GM13976 (cell line): Measurements from ENCODE around the gene GAGE12J.
"Not testable (repeated sequence)": the region's sequence is repeated elsewhere in the genome, so short reads cannot be mapped to it uniquely, and the experiment has no call there.

ENCODE experiments used
- DNase-seq: peaks from one replicate; pipeline ENCODE4 v3.0.0; 2012; ENCODE audit warnings: low spot score
- in situ Hi-C: fragments of 300-500 bp; cut with MboI; formaldehyde crosslinking; loops from one replicate; pipeline ENCODE4 v1.12.0; 2022; ENCODE audit warnings: low sequenced_read_pairs, mixed read lengths, inconsistent platforms; ENCODE audit not compliant: unreplicated experiment
- TF ChIP-seq, protein P1 (sequence below): IDR thresholded peaks from 2 replicates; pipeline ENCODE4 v1.5.1; 2012; ENCODE audit warnings: borderline replicate concordance, mild to moderate bottlenecking; ENCODE audit not compliant: insufficient read depth; ENCODE audit errors: extremely low read depth, missing control alignments, control extremely low read depth

Gene GAGE12J

GRCh38 chrX:49309401-49309981 is 12.3 kb upstream of the GAGE12J start:
- DNase-seq: no peak
- in situ Hi-C loops: no loop called here
- TF ChIP-seq, protein P1, sequence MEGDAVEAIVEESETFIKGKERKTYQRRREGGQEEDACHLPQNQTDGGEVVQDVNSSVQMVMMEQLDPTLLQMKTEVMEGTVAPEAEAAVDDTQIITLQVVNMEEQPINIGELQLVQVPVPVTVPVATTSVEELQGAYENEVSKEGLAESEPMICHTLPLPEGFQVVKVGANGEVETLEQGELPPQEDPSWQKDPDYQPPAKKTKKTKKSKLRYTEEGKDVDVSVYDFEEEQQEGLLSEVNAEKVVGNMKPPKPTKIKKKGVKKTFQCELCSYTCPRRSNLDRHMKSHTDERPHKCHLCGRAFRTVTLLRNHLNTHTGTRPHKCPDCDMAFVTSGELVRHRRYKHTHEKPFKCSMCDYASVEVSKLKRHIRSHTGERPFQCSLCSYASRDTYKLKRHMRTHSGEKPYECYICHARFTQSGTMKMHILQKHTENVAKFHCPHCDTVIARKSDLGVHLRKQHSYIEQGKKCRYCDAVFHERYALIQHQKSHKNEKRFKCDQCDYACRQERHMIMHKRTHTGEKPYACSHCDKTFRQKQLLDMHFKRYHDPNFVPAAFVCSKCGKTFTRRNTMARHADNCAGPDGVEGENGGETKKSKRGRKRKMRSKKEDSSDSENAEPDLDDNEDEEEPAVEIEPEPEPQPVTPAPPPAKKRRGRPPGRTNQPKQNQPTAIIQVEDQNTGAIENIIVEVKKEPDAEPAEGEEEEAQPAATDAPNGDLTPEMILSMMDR: no peak

DNA sequence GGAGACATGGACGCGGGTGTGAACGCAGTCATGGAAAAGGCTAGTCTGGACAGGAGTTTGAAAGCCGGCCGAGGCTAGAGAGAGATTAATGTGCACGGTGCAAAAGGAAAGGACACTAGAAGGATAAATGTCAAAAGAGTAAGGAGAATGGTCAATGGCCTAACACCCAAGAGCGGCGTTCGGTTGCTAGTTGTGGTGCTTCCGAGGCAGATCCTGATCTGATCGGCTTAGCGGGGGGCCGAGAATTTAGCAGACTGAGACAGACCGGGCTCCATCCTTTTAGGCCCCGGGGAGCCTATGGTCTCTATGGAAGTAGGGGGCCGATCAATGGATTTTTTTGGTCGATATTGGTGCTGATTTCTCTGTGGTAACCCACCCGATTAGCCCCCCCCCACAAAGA is 11.5 kb upstream of the GAGE12J start:
- no peak for DNase-seq
- TF ChIP-seq, protein P1: no peak
- in situ Hi-C loops: no loop called here

DNA sequence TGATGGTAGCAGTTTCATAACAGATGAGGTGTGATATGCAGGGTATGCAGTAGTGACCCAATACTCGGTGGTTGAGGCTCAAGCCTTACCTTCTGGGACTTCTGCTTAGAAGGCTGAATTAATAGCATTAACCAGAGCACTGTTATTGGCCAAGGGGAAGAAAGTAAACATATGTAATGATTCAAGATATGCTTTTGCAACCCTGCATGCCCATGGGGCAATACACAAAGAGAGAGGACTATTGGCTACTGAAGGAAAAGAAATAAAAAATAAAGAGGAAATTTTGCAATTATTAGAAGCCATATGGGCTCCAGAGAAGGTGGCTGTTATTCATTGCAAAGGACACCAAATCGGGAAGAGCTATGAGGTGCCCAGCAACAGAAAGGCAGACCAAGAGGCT is 9.7 kb upstream of the GAGE12J start:
- no peak for DNase-seq

DNA sequence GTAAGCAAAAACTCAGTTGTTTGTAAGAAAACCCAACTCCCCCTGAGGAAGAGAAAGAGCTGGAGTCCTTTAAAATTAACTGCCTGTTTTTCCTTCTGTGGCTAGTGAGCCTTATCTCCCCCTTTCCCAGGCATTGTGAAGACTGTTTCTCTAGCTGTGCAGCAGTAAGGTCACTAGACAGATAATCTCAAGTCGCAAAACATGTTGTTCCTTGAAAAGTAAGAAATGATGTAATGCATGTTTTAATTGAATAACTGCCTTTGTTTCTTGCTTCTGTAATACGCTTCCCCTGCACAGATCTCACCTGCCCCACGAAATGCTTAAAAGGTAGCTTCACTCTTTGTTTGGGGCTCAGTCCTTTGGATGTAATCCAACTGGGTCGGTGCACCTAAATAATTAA is 5.8 kb upstream of the GAGE12J start:
- TF ChIP-seq, protein P1: no peak
- DNase-seq: no peak
- in situ Hi-C loops: no loop called here

More for the DNA sequence above, 9.7 kb upstream of the GAGE12J start:
- TF ChIP-seq, protein P1: no peak
- in situ Hi-C loops: no loop called here

GRCh38 chrX:49322266-49322665 is 429 bp downstream of the GAGE12J start:
- in situ Hi-C loops, DNase-seq: not testable (repeated sequence)

DNA sequence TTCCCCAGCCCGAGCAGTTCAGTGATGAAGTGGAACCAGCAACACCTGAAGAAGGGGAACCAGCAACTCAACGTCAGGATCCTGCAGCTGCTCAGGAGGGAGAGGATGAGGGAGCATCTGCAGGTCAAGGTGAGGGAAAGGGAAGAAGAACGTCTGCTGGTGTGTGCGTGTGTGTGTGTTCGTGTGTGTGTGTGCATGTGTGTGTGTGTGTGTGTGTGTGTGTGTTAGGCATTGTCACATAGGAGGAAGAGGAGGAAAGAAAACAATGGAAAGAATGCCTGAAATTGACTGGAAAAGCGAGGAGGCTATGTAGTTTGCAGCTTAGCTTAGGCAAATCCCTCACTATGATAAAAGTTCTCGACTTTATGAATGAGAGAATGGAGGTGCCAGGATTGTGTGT is 1.9 kb downstream of the GAGE12J start:
- in situ Hi-C loops, DNase-seq: not testable (repeated sequence)

DNA sequence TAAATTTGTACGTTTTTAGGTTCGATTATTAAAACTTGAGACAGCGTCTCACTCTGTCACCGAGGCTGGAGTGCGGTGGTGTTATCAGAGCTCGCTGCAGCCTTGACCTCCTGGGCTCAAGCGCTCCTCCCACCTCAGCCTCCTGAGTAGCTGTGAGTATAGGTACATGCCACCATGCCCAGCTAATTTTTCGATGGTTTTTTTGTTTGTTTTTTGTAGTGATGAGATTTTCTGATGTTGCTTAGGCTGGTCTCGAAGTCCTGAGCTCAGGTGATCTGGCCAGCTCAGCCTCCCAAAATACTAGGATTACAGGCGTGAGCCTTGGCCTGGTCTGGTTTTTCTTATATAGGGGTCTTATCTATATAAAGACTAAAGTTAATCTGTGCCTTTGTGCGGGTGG is 8.6 kb downstream of the GAGE12J start:
- DNase-seq, in situ Hi-C loops: not testable (repeated sequence)

DNA sequence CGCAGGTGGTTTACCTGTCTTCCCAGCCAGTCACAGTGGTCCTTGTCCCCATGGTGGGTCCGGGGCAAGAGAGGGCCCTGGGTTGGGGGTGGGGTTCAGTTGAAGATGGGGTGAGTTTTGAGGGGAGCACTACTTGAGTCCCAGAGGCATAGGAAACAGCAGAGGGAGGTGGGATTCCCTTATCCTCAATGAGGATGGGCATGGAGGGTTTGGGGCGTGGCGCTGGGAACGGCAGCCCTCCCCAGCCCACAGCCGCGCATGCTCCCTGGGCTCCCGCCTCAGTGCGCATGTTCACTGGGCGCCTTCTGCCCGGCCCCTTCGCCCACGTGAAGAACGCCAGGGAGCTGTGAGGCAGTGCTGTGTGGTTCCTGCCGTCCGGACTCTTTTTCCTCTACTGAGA is 9.4 kb downstream of the GAGE12J start, which contains the start of gene GAGE13:
GAGE13 (plus strand) TSS at position 301 of the 400 bp plus-strand sequence. CDS start 1,156 bp downstream, outside the sequence.
- in situ Hi-C loops, DNase-seq: not testable (repeated sequence)

DNA sequence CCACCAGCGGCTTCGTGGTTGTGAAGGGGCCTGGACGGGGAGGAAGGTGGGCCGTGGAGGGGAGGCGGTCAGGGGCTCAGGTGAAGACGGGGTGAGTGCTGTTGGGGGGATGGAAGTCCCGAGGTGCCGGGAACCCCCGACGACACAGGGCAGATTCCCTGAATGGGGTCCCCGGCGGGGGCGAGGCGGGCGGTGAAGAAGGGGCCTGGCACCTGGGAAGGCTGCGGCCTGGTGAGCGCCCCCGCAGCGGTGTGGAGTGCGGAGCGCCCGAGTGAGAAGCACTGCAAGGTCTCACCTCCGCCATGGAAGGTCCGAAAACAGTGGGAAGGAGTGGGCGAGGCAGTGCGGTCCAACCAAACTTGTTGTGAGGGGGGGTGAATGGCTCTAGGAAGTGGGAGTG is 10.0 kb downstream of the GAGE12J start:
- in situ Hi-C loops: not testable (repeated sequence)

DNA sequence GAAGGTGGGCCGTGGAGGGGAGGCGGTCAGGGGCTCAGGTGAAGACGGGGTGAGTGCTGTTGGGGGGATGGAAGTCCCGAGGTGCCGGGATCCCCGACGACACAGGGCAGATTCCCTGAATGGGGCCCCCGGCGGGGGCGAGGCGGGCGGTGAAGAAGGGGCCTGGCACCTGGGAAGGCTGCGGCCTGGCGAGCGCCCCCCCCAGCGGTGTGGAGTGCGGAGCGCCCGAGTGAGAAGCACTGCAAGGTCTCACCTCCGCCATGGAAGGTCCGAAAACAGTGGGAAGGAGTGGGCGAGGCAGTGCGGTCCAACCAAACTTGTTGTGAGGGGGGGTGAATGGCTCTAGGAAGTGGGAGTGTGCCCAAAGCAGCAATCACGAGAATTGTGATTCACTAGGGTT is 19.6 kb downstream of the GAGE12J start:
- in situ Hi-C loops, DNase-seq: not testable (repeated sequence)

More for the DNA sequence above, 10.0 kb downstream of the GAGE12J start:
- DNase-seq: not testable (repeated sequence)

DNA sequence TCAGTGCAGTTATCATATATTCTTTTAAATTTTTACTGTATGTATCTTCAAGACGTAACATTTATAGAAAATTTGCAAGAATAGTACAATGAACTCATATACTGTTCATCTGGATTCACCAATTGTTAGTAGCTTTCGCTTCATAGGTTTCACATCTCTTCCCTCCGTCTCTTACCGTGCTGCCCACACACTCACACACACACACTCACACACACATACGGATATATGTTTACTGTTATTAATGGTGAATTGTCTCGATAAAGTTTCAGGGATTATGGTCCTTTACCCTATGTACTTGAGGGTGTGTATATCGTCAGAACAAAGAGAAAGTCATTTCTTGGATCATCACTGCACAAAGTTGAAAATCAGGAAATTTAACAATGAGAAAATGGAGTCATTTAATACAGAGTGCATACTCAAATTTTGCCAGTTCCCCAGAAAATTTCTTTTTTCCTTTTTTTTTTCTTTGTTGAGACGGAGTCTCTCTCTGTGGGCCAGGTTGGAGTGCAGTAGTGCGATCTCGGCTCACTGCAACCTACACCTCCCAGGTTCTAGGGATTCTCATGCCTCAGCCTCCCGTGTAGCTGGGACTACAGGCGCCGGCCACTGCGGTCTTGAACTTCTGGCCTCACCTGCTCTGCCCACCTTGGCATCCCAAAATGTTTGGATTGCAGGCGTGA is 22.8 kb downstream of the GAGE12J start:
- DNase-seq, in situ Hi-C loops: not testable (repeated sequence)

DNA sequence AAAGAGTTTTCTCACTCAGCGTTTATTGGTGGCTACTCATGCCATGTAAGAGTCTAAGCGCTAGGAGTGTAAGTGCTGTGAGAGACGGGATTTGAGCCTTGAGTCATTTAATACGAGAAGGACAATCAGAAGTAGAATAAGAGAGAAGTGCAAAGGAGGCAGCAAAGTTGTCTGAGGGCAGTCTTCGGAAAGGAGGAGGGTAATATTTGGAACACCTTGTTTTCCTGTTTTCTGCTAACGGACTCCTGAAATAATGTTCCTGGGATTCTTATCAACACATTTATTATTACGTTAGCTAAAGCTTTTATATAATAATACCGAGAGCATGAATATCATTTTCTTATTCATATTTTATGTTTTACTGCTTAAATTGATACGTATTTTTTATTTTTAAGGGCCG is 23.6 kb downstream of the GAGE12J start:
- in situ Hi-C loops, DNase-seq: not testable (repeated sequence)

DNA sequence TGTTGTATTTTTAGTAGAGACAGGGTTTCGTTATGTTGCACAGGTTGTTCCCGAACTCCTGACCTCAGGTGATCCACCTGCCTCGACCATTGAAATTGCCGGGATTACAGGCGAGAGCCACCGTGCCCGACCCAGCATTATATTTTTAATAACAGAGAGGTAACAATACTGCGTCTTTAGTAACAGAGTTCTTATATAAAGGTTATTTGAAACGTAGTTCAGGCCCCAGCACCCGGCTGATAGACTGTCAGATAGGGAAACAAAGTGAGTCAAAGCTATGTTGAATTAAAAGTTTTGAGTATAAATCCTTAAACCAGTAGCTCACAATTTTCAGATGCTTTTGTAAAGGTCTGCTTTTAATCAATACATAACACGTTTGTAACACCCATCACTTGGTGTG is 24.3 kb downstream of the GAGE12J start:
- not testable (repeated sequence) for DNase-seq

More for the DNA sequence above, 24.3 kb downstream of the GAGE12J start:
- in situ Hi-C loops: not testable (repeated sequence)
